ENCODE data around the gene ABHD6. TPM values are rescaled to one million over a fixed set of nuclear protein-coding genes. Genes with fewer than 3 reads are reported as not detected.

The ABHD6 gene
- polyA plus RNA-seq, 3 donors: 7.3 to 11.6 (median 9.0) TPM

DNA sequence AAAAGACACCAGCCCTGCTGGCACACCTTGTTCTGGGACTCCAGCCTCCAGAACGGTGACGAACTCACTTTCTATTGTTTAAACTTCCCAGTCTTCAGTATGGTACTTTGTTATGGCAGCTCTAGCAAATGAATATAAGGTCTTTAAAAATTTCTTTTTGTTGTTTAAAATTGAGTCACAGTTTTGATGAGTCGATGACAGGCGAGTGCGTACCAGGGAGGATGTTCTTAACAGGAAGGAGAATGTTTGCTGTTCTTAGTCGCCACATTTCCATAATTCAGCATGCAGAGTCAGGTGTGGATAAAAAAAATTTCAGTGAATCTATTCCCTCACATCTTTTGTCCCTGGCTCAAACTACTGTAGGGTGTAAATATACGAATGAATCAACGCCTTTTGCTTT, 39.2 kb upstream of the ABHD6 start:
- Mint-ChIP-seq H3K36me3 (no peaks in the 10 kb centered on the region), H3K27me3 (ENCODE audit: low read depth in 3 of 3) (peaks cover 0 to 2% (median 1%) of the 10 kb centered on the region in 3 donors), H3K4me1 (peaks cover 19% of the 10 kb centered on the region), H3K27ac (peak overlapping the region in 1 of 7 donors; percentile 0), H3K4me3 (no peak overlapping the region), H3K9me3 (peaks cover 0 to 10% (median 4%) of the 10 kb centered on the region in 7 donors)
- Histone ChIP-seq H3K27me3 (ENCODE audit: control insufficient read depth in 2 of 2, insufficient read depth in 2 of 2, low read length in 2 of 2) (no peaks in the 10 kb centered on the region), H3K36me3 (replicated peaks in 1 of 2; ENCODE audit: control insufficient read depth in 1 of 2, insufficient read depth in 2 of 2, low read length in 2 of 2) (no peaks in the 10 kb centered on the region), H2AFZ (ENCODE audit: insufficient read depth, low read depth, low read length, poor library complexity, severe bottlenecking) (no peak overlapping the region), H3K4me2 (replicated peaks; ENCODE audit: extremely low read depth, low read length, poor library complexity, severe bottlenecking) (no peak overlapping the region), H3K4me3 (replicated peaks in 1 of 3; ENCODE audit: low read depth in 2 of 3, low read length in 3 of 3) (no peak overlapping the region), H3K79me2 (ENCODE audit: insufficient read depth, low read length) (no peaks in the 10 kb centered on the region), H3K9me3 (replicated peaks in 1 of 2; ENCODE audit: control insufficient read depth in 1 of 2, insufficient read depth in 1 of 2, low read length in 2 of 2) (no peaks in the 10 kb centered on the region), H3K4me1 (ENCODE audit: control insufficient read depth in 1 of 2, insufficient read depth in 2 of 2, low read length in 2 of 2) (peaks cover 21 to 22% of the 10 kb centered on the region in 2 donors), H4K20me1 (ENCODE audit: insufficient read depth, low read length) (no peaks in the 10 kb centered on the region), H3K9ac (ENCODE audit: insufficient read depth, low read length, poor library complexity, severe bottlenecking) (no peak overlapping the region), H3K27ac (ENCODE audit: low read depth in 1 of 2, low read length in 2 of 2) (no peak overlapping the region)
- intact Hi-C loops (cut with micrococcal nuclease): no loop called here
- DNase-seq: no peak
- TF ChIP-seq, protein P1, sequence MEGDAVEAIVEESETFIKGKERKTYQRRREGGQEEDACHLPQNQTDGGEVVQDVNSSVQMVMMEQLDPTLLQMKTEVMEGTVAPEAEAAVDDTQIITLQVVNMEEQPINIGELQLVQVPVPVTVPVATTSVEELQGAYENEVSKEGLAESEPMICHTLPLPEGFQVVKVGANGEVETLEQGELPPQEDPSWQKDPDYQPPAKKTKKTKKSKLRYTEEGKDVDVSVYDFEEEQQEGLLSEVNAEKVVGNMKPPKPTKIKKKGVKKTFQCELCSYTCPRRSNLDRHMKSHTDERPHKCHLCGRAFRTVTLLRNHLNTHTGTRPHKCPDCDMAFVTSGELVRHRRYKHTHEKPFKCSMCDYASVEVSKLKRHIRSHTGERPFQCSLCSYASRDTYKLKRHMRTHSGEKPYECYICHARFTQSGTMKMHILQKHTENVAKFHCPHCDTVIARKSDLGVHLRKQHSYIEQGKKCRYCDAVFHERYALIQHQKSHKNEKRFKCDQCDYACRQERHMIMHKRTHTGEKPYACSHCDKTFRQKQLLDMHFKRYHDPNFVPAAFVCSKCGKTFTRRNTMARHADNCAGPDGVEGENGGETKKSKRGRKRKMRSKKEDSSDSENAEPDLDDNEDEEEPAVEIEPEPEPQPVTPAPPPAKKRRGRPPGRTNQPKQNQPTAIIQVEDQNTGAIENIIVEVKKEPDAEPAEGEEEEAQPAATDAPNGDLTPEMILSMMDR (IDR thresholded peaks at IDR 0.05): no peak
- WGBS (ENCODE audit: insufficient coverage): no CpG with 5 or more reads among the region's 8 CpGs

DNA sequence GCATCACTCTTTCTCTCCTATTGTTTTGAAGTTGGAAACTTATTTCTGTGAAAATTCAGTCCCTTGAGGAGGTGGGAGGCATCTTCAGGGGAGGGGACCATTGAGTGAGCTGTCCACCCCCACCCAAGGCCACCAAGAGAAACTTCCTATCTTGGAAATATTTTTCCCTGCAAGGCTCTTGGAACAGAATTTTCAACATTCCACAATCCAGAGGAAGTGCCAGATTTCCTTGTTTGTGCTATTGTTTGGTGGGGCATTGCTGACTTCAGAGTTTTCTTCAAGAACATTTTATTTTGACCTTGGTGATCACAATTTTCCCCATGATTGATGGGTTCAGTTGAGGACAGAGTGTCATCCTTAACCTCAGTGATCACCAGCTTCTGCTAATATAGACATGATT, 38.8 kb upstream of the ABHD6 start:
- Histone ChIP-seq H3K79me2 (ENCODE audit: insufficient read depth, low read length) (no peaks in the 10 kb centered on the region), H2AFZ (ENCODE audit: insufficient read depth, low read depth, low read length, poor library complexity, severe bottlenecking) (no peak overlapping the region), H3K27me3 (ENCODE audit: control insufficient read depth in 2 of 2, insufficient read depth in 2 of 2, low read length in 2 of 2) (no peaks in the 10 kb centered on the region), H3K36me3 (replicated peaks in 1 of 2; ENCODE audit: control insufficient read depth in 1 of 2, insufficient read depth in 2 of 2, low read length in 2 of 2) (no peaks in the 10 kb centered on the region), H3K27ac (ENCODE audit: low read depth in 1 of 2, low read length in 2 of 2) (no peak overlapping the region), H3K4me2 (replicated peaks; ENCODE audit: extremely low read depth, low read length, poor library complexity, severe bottlenecking) (no peak overlapping the region), H3K4me1 (ENCODE audit: control insufficient read depth in 1 of 2, insufficient read depth in 2 of 2, low read length in 2 of 2) (peaks cover 21 to 22% of the 10 kb centered on the region in 2 donors), H4K20me1 (ENCODE audit: insufficient read depth, low read length) (no peaks in the 10 kb centered on the region), H3K9me3 (replicated peaks in 1 of 2; ENCODE audit: control insufficient read depth in 1 of 2, insufficient read depth in 1 of 2, low read length in 2 of 2) (no peaks in the 10 kb centered on the region), H3K4me3 (replicated peaks in 1 of 3; ENCODE audit: low read depth in 2 of 3, low read length in 3 of 3) (no peak overlapping the region), H3K9ac (ENCODE audit: insufficient read depth, low read length, poor library complexity, severe bottlenecking) (no peak overlapping the region)
- no peak for DNase-seq
- TF ChIP-seq, protein P1 (IDR thresholded peaks at IDR 0.05): no peak
- no peak overlapping the region for H3K4me3 Mint-ChIP-seq
- peaks cover 0 to 2% (median 0%) of the 10 kb centered on the region in 3 donors for H3K27me3 Mint-ChIP-seq (ENCODE audit: low read depth in 3 of 3)
- intact Hi-C loops (cut with micrococcal nuclease): no loop called here
- no peak overlapping the region for H3K27ac Mint-ChIP-seq
- no peaks in the 10 kb centered on the region for H3K36me3 Mint-ChIP-seq
- peaks cover 19% of the 10 kb centered on the region for H3K4me1 Mint-ChIP-seq
- H3K9me3 Mint-ChIP-seq: peaks cover 0 to 10% (median 4%) of the 10 kb centered on the region in 7 donors

Data from CD14-positive monocyte (primary cell).